GM12878 (cell line): ENCODE data around the gene ARID5B.

ENCODE experiments used
- CREB1 ChIP-seq: IDR thresholded peaks from 2 replicates; pipeline ENCODE4 v1.6.1; 2012; ENCODE audit warnings: low read depth, mild to moderate bottlenecking, inconsistent platforms
- CTCF ChIP-seq, 3 experiments: IDR thresholded peaks in 2 of 3; conservative IDR thresholded peaks in 1 of 3; 2 replicates each; pipeline ENCODE4 v1.5.1; 2011; ENCODE audit warnings: low read depth in 3 of 3, low read length in 3 of 3, mild to moderate bottlenecking in 3 of 3, control low read depth in 2 of 3, moderate library complexity in 2 of 3, inconsistent platforms in 1 of 3, mixed read lengths in 1 of 3; ENCODE audit not compliant: control insufficient read depth in 2 of 3, insufficient read depth in 1 of 3; ENCODE audit errors: extremely low read depth in 1 of 3
- NFYB ChIP-seq: IDR thresholded peaks from 2 replicates; pipeline ENCODE4 v1.6.1; 2011; ENCODE audit warnings: low read depth, mild to moderate bottlenecking, low read length, improper control_type of control experiment, moderate library complexity; ENCODE audit not compliant: insufficient read depth
- NR2C2 ChIP-seq: IDR thresholded peaks from 2 replicates; pipeline ENCODE4 v1.6.1; 2011; ENCODE audit warnings: borderline replicate concordance, low read depth; ENCODE audit not compliant: control insufficient read depth, insufficient read length
- RFX5 ChIP-seq: IDR thresholded peaks from 2 replicates; pipeline ENCODE4 v1.6.1; 2011; ENCODE audit warnings: low read depth, low read length, improper control_type of control experiment
- SIN3A ChIP-seq: IDR thresholded peaks from 2 replicates; pipeline ENCODE4 v1.6.1; 2012; ENCODE audit warnings: low read depth, low read length, improper control_type of control experiment
- USF2 ChIP-seq: IDR thresholded peaks from 2 replicates; pipeline ENCODE4 v1.6.1; 2011; ENCODE audit warnings: low read depth, low read length, improper control_type of control experiment, borderline replicate concordance
- ZBTB33 ChIP-seq: fragments of 450-650 bp; IDR thresholded peaks from 2 replicates; pipeline ENCODE4 v1.6.1; 2017; ENCODE audit warnings: mild to moderate bottlenecking
- ZNF622 ChIP-seq: fragments of 450-650 bp; IDR thresholded peaks from 2 replicates; pipeline ENCODE4 v1.6.1; 2017; ENCODE audit warnings: mild to moderate bottlenecking, inconsistent platforms

- TF ChIP-seq USF2 (no peak), ZNF622 (no peak), CTCF (IDR thresholded peaks at IDR 0.05 in 2 of 3, conservative IDR thresholded peaks at IDR 0.05 in 1 of 3; ENCODE audit: control insufficient read depth in 2 of 3, extremely low read depth in 1 of 3, insufficient read depth in 1 of 3, low read depth in 3 of 3, low read length in 3 of 3) (no peak), CREB1 (no peak), RFX5 (no peak), SIN3A (no peak), NFYB (no peak), NR2C2 (no peak), ZBTB33 (no peak)
These were observed 64.3 kb downstream of the ARID5B start for GRCh38 chr10:61965703-61966395.
